Measurements from ENCODE around the gene SHC2. TPM values are rescaled to one million over a fixed set of nuclear protein-coding genes. Genes with fewer than 3 reads are reported as not detected.

The SHC2 gene
- total and polyA plus RNA-seq, 2 donors (not counting 3 experiments of a cell fraction or from before 2014, with no cell fraction given): 7.5 to 11.8 TPM

DNA sequence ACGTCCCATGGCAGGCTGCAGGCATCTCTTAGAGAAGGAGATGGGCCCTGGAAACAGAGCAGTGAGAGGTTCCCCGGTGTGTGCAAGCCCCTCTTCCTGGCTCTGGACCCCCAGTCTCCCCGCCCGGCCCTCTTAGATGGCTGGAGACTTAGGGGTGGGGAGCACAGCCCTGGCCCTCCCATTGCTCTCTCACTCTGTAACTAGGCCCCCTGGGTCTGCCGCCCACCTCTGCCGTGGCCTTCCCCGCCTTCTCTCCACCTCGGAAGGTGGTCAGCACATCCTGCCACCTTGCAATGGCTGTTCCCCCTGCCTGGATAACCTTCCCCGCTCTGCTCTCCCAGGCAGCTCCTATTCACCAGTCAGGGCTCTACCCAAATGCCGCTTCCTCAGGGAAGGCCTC, 30.1 kb downstream of the SHC2 start:
- H3K4me3 ChIP-seq (replicated peaks in 1 of 3; ENCODE audit: insufficient read depth in 1 of 3, low read depth in 1 of 3, low read length in 3 of 3): no peak overlapping the region
- H3K27ac ChIP-seq (ENCODE audit: insufficient read depth, low read depth, low read length): no peak overlapping the region
- H3K9me1 ChIP-seq (replicated peaks; ENCODE audit: control insufficient read depth, extremely low read depth, insufficient read depth, low read length): no peaks in the 10 kb centered on the region
- H4K20me1 ChIP-seq (replicated peaks; ENCODE audit: control insufficient read depth, extremely low read depth, insufficient read depth, low read length): no peaks in the 10 kb centered on the region
- ChIA-PET CTCF (no interaction called here), POLR2A (no interaction called here)
- no peaks in the 10 kb centered on the region for H3K36me3 ChIP-seq (ENCODE audit: control insufficient read depth in 2 of 2, extremely low read depth in 1 of 2, insufficient read depth in 2 of 2, low read length in 2 of 2)
- H3K27me3 ChIP-seq (ENCODE audit: control insufficient read depth in 2 of 2, insufficient read depth in 2 of 2, low read length in 2 of 2): no peaks in the 10 kb centered on the region
- no peak overlapping the region for H3K9ac ChIP-seq (replicated peaks; ENCODE audit: extremely low read depth, insufficient read depth, low read length)
- no TSS peak for BruUV-seq (replicated peaks)
- intact Hi-C loops (cut with micrococcal nuclease): no loop called here
- no peak for TF ChIP-seq FOS (IDR thresholded peaks at IDR 0.05; ENCODE audit: borderline replicate concordance, insufficient read depth, low read length)
- TF ChIP-seq MYC (IDR thresholded peaks at IDR 0.05; ENCODE audit: low read depth, low read length): no peak
- TF ChIP-seq POLR2A (IDR thresholded peaks at IDR 0.05; ENCODE audit: low read depth, low read length): no peak
- no peak for TF ChIP-seq GATA2 (IDR thresholded peaks at IDR 0.05; ENCODE audit: insufficient read depth, insufficient read length, low read depth, low read length)
- TF ChIP-seq MAX (IDR thresholded peaks at IDR 0.05; ENCODE audit: insufficient read depth, insufficient read length): no peak
- TF ChIP-seq, protein P1, sequence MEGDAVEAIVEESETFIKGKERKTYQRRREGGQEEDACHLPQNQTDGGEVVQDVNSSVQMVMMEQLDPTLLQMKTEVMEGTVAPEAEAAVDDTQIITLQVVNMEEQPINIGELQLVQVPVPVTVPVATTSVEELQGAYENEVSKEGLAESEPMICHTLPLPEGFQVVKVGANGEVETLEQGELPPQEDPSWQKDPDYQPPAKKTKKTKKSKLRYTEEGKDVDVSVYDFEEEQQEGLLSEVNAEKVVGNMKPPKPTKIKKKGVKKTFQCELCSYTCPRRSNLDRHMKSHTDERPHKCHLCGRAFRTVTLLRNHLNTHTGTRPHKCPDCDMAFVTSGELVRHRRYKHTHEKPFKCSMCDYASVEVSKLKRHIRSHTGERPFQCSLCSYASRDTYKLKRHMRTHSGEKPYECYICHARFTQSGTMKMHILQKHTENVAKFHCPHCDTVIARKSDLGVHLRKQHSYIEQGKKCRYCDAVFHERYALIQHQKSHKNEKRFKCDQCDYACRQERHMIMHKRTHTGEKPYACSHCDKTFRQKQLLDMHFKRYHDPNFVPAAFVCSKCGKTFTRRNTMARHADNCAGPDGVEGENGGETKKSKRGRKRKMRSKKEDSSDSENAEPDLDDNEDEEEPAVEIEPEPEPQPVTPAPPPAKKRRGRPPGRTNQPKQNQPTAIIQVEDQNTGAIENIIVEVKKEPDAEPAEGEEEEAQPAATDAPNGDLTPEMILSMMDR (IDR thresholded peaks at IDR 0.05; ENCODE audit: extremely low read depth in 1 of 2, insufficient read depth in 1 of 2, low read depth in 1 of 2, low read length in 2 of 2): no peak
- no peak for TF ChIP-seq POLR2AphosphoS5 (IDR thresholded peaks at IDR 0.05; ENCODE audit: insufficient read depth, low read depth, low read length)
- no peak for TF ChIP-seq EZH2 (IDR thresholded peaks at IDR 0.05; ENCODE audit: borderline replicate concordance, low read depth, low read length, severe bottlenecking)
- no peak for TF ChIP-seq JUN (IDR thresholded peaks at IDR 0.05; ENCODE audit: borderline replicate concordance, insufficient read depth, insufficient read length, low read depth)
- H2AFZ ChIP-seq (ENCODE audit: low read depth, low read length): no peak overlapping the region
- H3K4me1 ChIP-seq (ENCODE audit: control insufficient read depth, extremely low read depth, insufficient read depth, low read length): no peaks in the 10 kb centered on the region
- H3K79me2 ChIP-seq (ENCODE audit: control insufficient read depth, insufficient read depth, low read length): no peaks in the 10 kb centered on the region
- DNase-seq (ENCODE audit: low read depth, low spot score): no peak
- no peaks in the 10 kb centered on the region for H3K9me3 ChIP-seq (replicated peaks; ENCODE audit: control insufficient read depth, insufficient read depth, low read length)
- FAIRE-seq: no peak
- no peak overlapping the region for H3K4me2 ChIP-seq (ENCODE audit: insufficient read depth, low read length)
- dilution Hi-C loops (cut with MboI; ENCODE audit: extremely low pct_ligation_motif_present, low sequenced_read_pairs): no loop called here

Measured in endothelial cell of umbilical vein (primary cell).